GM11168 (cell line): ENCODE data around the gene PCOLCE2.
"Not testable (repeated sequence)": the region's sequence is repeated elsewhere in the genome, so short reads cannot be mapped to it uniquely, and the experiment has no call there.

ENCODE experiments used
- in situ Hi-C: fragments of 300-500 bp; cut with MboI; formaldehyde crosslinking; loops from one replicate; pipeline ENCODE4 v1.12.0; 2022; ENCODE audit warnings: low sequenced_read_pairs; ENCODE audit not compliant: unreplicated experiment

PCOLCE2 gene

GRCh38 chr3:142904639-142905436 lies 16.0 kb upstream of the PCOLCE2 start:
- in situ Hi-C loops: no loop called here

- in situ Hi-C loops: no loop called here
Observed at GRCh38 chr3:142902356-142902755, 13.5 kb upstream of the PCOLCE2 start.

GRCh38 chr3:142898346-142899213 lies 9.7 kb upstream of the PCOLCE2 start:
- in situ Hi-C loops: no loop called here

GRCh38 chr3:142897807-142898206 lies 8.9 kb upstream of the PCOLCE2 start:
- in situ Hi-C loops: no loop called here

- in situ Hi-C loops: no loop called here
Observed at GRCh38 chr3:142896996-142897395, 8.1 kb upstream of the PCOLCE2 start.

- in situ Hi-C loops: no loop called here
Observed at GRCh38 chr3:142896201-142896755, 7.4 kb upstream of the PCOLCE2 start.

GRCh38 chr3:142894493-142894892 lies 5.6 kb upstream of the PCOLCE2 start:
- in situ Hi-C loops: no loop called here

- in situ Hi-C loops: no loop called here
Observed at GRCh38 chr3:142892714-142893113, 3.8 kb upstream of the PCOLCE2 start.

GRCh38 chr3:142890592-142890991 lies 1.7 kb upstream of the PCOLCE2 start:
- in situ Hi-C loops: no loop called here

- in situ Hi-C loops: no loop called here
Observed at GRCh38 chr3:142889212-142890014, 530 bp upstream of the PCOLCE2 start.

- in situ Hi-C loops: no loop called here
Observed at GRCh38 chr3:142888099-142888480, 793 bp downstream of the PCOLCE2 start.

- in situ Hi-C loops: no loop called here
Observed at GRCh38 chr3:142886940-142887339, 1.9 kb downstream of the PCOLCE2 start.

GRCh38 chr3:142886021-142886420 lies 2.9 kb downstream of the PCOLCE2 start:
- in situ Hi-C loops: no loop called here

- in situ Hi-C loops: no loop called here
Observed at GRCh38 chr3:142884531-142884930, 4.4 kb downstream of the PCOLCE2 start.

GRCh38 chr3:142883534-142883933 lies 5.3 kb downstream of the PCOLCE2 start:
- in situ Hi-C loops: not testable (repeated sequence)

GRCh38 chr3:142881445-142882224 lies 7.2 kb downstream of the PCOLCE2 start:
- in situ Hi-C loops: no loop called here

GRCh38 chr3:142878649-142879300 lies 10.1 kb downstream of the PCOLCE2 start:
- in situ Hi-C loops: no loop called here

GRCh38 chr3:142876417-142876816 lies 12.5 kb downstream of the PCOLCE2 start:
- in situ Hi-C loops: no loop called here

- in situ Hi-C loops: no loop called here
Observed at GRCh38 chr3:142875583-142876207, 13.2 kb downstream of the PCOLCE2 start.
